ENCODE results near the gene TRAPPC3L. TPM values are rescaled to one million over a fixed set of nuclear protein-coding genes. Genes with fewer than 3 reads are reported as not detected.

TRAPPC3L gene
- total RNA-seq, 1 donor, result under 0.01 TPM

DNA sequence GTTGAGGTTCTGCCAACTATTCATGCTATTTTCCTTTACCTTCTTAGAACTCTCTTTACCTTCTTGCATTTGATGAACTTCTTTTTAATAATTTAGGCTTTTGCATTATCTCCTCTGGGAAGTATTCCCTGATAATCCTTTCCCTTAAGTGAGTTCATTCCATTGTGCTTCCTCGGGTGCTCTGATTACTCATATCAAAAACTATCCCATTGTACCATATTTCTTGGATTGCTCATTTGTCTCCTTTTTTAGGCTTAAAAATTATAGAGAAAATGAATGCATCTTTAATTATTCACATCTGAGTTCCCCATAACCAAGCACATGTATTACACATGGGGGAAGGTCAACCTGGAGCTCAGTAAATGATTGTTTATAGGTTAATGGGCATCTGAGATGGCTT is 10.6 kb upstream of the TRAPPC3L start:
- Histone ChIP-seq H3K27ac (ENCODE audit: low read depth, low read length) (peak overlapping the region; percentile 68), H2AFZ (ENCODE audit: low read length) (peak overlapping the region; percentile 5), H4K20me1 (ENCODE audit: insufficient read depth, low read length) (no peaks in the 10 kb centered on the region), H3K36me3 (ENCODE audit: insufficient read depth, low read length) (no peaks in the 10 kb centered on the region), H3K4me3 (ENCODE audit: insufficient read depth, low read length) (no peak overlapping the region), H3K9me3 (ENCODE audit: low read depth, low read length) (no peaks in the 10 kb centered on the region), H3K4me2 (ENCODE audit: insufficient read depth, low read length) (peak overlapping the region; percentile 23), H3K27me3 (ENCODE audit: insufficient read depth, low read length) (no peaks in the 10 kb centered on the region), H3K4me1 (ENCODE audit: insufficient read depth, low read length) (peaks cover 37% of the 10 kb centered on the region), H3K79me2 (ENCODE audit: insufficient read depth, low read length) (no peaks in the 10 kb centered on the region)
- TF ChIP-seq, protein P1, sequence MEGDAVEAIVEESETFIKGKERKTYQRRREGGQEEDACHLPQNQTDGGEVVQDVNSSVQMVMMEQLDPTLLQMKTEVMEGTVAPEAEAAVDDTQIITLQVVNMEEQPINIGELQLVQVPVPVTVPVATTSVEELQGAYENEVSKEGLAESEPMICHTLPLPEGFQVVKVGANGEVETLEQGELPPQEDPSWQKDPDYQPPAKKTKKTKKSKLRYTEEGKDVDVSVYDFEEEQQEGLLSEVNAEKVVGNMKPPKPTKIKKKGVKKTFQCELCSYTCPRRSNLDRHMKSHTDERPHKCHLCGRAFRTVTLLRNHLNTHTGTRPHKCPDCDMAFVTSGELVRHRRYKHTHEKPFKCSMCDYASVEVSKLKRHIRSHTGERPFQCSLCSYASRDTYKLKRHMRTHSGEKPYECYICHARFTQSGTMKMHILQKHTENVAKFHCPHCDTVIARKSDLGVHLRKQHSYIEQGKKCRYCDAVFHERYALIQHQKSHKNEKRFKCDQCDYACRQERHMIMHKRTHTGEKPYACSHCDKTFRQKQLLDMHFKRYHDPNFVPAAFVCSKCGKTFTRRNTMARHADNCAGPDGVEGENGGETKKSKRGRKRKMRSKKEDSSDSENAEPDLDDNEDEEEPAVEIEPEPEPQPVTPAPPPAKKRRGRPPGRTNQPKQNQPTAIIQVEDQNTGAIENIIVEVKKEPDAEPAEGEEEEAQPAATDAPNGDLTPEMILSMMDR (IDR thresholded peaks at IDR 0.05; ENCODE audit: extremely low read depth, low read depth, low read length), result no peak
- DNase-seq (ENCODE audit: insufficient read length, low spot score, missing footprints), result no peak

DNA sequence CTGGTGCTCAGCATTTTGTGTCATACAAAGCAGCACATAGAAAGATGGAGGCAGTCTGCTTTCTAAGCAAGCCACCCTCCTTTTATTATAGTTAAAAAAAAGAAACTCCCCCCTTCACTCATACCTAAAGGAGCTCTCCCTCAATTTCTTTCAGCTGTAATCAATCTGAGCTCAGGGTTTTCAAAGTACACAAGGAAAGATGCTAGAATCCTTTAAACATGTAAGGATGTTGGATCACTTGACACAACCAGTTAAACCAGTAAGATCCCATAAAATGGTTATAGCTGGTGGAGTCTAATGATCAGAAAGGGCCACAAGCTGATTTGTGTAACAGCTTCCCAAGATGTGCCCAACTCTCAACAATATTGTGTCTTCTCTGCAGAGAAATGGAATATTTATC is 8.0 kb upstream of the TRAPPC3L start, which contains the start of gene CALHM4:
CALHM4 (plus strand) TSS at position 301 of the 400 bp plus-strand sequence; CDS start at position 344, 43 bp downstream.
- H3K27ac ChIP-seq (ENCODE audit: low read depth, low read length), result no peak within 1 kb of the TSS
- DNase-seq (ENCODE audit: insufficient read length, low spot score, missing footprints), result no peak
- peaks cover 30% of the 10 kb centered on the region for H3K4me1 ChIP-seq (ENCODE audit: insufficient read depth, low read length)
- no peaks in the 10 kb centered on the region for H3K36me3 ChIP-seq (ENCODE audit: insufficient read depth, low read length)
- H2AFZ ChIP-seq (ENCODE audit: low read length), result peak within 1 kb of the TSS; percentile 8
- TF ChIP-seq, protein P1 (IDR thresholded peaks at IDR 0.05; ENCODE audit: extremely low read depth, low read depth, low read length), result no peak
- H3K79me2 ChIP-seq (ENCODE audit: insufficient read depth, low read length), result no peaks in the 10 kb centered on the region
- no peaks in the 10 kb centered on the region for H3K27me3 ChIP-seq (ENCODE audit: insufficient read depth, low read length)
- H3K9me3 ChIP-seq (ENCODE audit: low read depth, low read length), result no peaks in the 10 kb centered on the region
- H3K4me3 ChIP-seq (ENCODE audit: insufficient read depth, low read length), result no peak within 1 kb of the TSS
- no peak within 1 kb of the TSS for H3K4me2 ChIP-seq (ENCODE audit: insufficient read depth, low read length)
- H4K20me1 ChIP-seq (ENCODE audit: insufficient read depth, low read length), result no peaks in the 10 kb centered on the region

DNA sequence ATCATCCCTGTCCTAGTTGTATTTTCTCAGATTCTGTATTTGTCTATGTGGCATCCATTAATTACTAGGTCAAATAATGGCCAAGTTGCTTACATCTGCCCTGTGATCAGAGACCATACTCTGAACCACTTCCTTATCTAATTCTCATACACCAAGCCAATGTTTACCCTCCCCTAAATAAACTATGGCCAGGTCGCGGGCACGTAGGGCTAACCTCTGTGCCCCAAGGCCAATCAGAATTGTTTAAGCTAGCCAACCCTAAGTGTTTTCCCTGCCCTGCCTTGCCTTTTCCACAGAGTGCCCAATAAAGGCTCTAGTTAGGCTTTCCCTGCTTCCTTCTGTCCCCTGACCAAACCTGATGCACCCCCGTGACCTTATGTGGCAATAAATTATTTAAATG is 5.3 kb upstream of the TRAPPC3L start:
- H3K27me3 ChIP-seq (ENCODE audit: insufficient read depth, low read length), result no peaks in the 10 kb centered on the region
- DNase-seq (ENCODE audit: insufficient read length, low spot score, missing footprints), result no peak
- no peaks in the 10 kb centered on the region for H3K79me2 ChIP-seq (ENCODE audit: insufficient read depth, low read length)
- no peak overlapping the region for H3K27ac ChIP-seq (ENCODE audit: low read depth, low read length)
- H2AFZ ChIP-seq (ENCODE audit: low read length), result peak overlapping the region; percentile 61
- H3K9me3 ChIP-seq (ENCODE audit: low read depth, low read length), result no peaks in the 10 kb centered on the region
- TF ChIP-seq, protein P1 (IDR thresholded peaks at IDR 0.05; ENCODE audit: extremely low read depth, low read depth, low read length), result no peak
- no peaks in the 10 kb centered on the region for H4K20me1 ChIP-seq (ENCODE audit: insufficient read depth, low read length)
- no peaks in the 10 kb centered on the region for H3K36me3 ChIP-seq (ENCODE audit: insufficient read depth, low read length)
- H3K4me1 ChIP-seq (ENCODE audit: insufficient read depth, low read length), result peaks cover 3% of the 10 kb centered on the region
- H3K4me2 ChIP-seq (ENCODE audit: insufficient read depth, low read length), result no peak overlapping the region
- H3K4me3 ChIP-seq (ENCODE audit: insufficient read depth, low read length), result no peak overlapping the region

DNA sequence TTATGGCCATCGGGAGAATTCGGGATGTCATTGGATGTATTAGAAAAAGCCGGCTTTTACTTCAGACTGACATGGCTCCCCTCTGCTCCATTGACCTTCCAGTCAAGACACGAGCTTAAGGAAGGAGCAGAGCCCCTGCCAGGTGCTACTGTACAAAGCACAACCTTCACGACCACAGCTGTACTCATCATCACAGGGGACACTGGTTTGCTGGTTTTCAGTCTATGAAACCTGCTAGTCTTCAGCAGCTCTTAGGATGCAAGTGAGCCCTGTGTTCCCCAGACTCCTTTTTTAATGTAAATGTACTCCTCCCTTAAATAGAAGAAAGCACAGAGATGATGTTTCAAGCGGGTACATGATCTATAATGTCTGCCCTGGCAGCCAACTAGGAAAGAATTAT is 1.9 kb upstream of the TRAPPC3L start:
- no peaks in the 10 kb centered on the region for H4K20me1 ChIP-seq (ENCODE audit: insufficient read depth, low read length)
- H3K4me3 ChIP-seq (ENCODE audit: insufficient read depth, low read length), result no peak overlapping the region
- no peak overlapping the region for H3K4me2 ChIP-seq (ENCODE audit: insufficient read depth, low read length)
- no peaks in the 10 kb centered on the region for H3K36me3 ChIP-seq (ENCODE audit: insufficient read depth, low read length)
- no peaks in the 10 kb centered on the region for H3K9me3 ChIP-seq (ENCODE audit: low read depth, low read length)
- TF ChIP-seq, protein P1 (IDR thresholded peaks at IDR 0.05; ENCODE audit: extremely low read depth, low read depth, low read length), result no peak
- no peak overlapping the region for H3K27ac ChIP-seq (ENCODE audit: low read depth, low read length)
- H2AFZ ChIP-seq (ENCODE audit: low read length), result no peak overlapping the region
- no peaks in the 10 kb centered on the region for H3K4me1 ChIP-seq (ENCODE audit: insufficient read depth, low read length)
- no peaks in the 10 kb centered on the region for H3K79me2 ChIP-seq (ENCODE audit: insufficient read depth, low read length)
- no peak for DNase-seq (ENCODE audit: insufficient read length, low spot score, missing footprints)
- no peaks in the 10 kb centered on the region for H3K27me3 ChIP-seq (ENCODE audit: insufficient read depth, low read length)
